ENCODE measurements around the gene TSPAN32.

TSPAN32 gene

GRCh38 chr11:2304506-2305139 lies 2.8 kb downstream of the TSPAN32 start:
- DNase-seq: no peak

GRCh38 chr11:2305140-2305778 lies 3.4 kb downstream of the TSPAN32 start:
- peak; percentile 76 for DNase-seq

DNA sequence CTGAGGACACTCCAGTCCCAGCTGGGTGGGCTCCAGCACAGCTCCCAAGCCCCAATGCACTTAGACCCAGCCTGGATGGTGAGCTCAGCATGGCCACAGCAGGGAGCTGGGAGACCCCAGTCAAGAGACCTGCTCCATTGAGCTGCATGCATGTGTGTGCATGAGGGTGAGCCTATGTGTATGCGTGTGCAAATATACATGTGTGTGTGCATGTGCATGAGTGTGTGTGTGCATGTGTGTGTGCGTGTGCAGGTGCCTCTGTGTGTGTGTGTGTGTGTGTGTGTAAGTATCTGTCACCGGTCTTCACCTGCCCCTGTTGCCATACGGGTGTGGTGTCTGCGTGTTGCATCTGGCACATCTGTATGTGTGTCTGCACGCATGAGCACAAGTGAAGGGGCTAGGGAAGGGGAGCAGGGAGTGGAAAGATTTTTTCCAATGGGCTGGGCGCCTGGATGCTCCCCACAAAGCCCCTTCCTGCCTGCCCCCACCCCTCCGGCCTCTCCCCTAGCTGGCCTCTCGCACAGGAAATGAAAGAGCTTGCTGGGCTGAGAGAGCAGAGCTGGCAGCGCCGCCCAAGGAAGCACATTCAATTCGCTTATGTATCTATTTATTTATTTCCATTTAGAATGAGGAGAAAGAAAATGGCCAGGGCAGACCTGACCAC lies 4.1 kb downstream of the TSPAN32 start:
- DNase-seq: no peak

DNA sequence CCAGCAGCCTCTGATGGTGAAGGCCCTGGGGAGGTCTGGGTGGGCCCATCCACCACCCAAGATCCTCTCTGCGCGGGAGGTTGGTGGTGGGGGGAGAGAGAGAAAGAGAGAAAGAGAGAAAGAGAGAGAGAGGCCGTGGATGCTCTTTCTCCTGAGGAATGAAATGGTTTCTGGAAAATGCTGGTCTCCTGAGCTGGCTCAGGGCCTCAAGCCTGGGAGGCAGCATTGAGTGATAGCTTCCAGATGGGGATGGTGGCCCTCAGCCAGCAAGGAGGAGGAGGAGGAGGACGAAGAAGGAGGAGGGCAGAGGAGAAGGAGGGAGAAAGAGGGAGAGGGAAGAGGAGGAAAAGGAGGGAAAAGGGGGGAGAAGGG lies 4.6 kb downstream of the TSPAN32 start:
- DNase-seq: no peak

- no peak for DNase-seq
Observed at GRCh38 chr11:2306877-2307500, 5.2 kb downstream of the TSPAN32 start.

DNA sequence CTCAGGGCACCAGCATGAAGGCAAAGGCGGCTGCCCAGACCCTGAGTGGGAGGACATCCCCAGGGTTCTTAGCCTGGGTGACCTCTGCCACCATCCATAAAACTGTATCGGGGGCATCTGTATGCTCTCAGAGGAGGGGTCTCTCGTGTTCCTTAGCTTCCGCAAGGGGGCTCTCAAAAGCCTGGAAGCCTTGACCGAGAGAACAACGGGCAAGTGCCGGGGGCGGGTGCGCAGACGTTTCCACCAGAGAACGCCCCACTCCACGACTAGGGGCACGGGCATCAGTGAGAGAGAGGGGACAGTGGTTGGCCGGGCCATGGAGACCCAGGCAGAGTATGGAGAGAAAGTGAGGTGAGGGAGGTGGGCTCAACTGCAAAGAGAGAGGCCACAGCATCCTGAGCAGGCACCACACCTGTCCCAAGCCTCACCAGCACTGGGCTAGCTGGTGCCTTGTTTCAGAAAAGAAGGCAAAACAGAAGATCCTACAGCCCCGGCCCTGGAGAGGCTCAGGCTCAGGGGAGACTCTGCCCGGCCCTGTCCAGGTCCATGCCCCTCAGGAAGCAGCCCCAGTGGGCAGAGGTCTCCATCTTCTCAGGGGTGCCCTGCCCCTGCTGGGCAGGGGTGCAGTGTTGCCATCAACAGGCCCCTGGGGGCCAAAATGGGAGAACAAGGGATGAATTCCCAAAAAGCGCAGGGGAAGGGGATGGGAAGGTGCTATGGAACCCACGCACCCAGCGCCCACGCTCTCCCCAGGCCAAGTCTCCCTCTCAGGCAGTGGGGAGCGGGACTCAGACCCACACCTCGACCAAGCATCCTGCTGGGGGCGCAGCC lies 5.9 kb downstream of the TSPAN32 start:
- no peak for DNase-seq

GRCh38 chr11:2308713-2309112 lies 6.9 kb downstream of the TSPAN32 start:
- no peak for DNase-seq

GRCh38 chr11:2309251-2310072 lies 7.6 kb downstream of the TSPAN32 start:
- no peak for DNase-seq

GRCh38 chr11:2310073-2310785 lies 8.4 kb downstream of the TSPAN32 start:
- no peak for DNase-seq

DNA sequence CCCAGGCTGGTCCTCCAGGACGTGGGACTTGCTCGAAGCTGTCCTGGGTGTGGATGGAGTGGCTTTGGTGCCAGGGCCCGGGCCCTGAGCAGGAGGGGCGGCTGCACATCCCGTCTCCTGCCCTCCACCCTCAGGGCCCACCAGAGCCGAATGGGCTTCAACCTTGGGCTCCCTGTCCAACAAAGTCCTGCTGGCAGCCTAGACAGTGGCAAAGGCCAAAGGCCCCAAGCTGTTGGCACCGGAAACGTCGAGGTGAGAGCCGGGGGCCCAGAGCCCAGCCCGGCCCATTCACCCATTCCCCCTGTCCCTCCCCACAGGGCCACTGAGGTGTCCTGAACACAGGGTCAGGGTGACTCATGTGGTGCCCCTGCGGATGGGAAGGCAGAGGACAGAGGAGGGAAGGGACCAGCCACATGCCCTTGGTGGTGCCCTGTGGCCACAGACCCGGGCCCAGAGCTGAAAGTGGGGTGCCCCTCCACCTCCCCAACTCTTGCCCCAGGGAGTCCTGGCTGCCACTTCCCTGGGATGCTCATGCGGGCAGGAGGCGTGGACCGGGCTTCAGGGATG lies 9.1 kb downstream of the TSPAN32 start:
- DNase-seq: no peak

DNA sequence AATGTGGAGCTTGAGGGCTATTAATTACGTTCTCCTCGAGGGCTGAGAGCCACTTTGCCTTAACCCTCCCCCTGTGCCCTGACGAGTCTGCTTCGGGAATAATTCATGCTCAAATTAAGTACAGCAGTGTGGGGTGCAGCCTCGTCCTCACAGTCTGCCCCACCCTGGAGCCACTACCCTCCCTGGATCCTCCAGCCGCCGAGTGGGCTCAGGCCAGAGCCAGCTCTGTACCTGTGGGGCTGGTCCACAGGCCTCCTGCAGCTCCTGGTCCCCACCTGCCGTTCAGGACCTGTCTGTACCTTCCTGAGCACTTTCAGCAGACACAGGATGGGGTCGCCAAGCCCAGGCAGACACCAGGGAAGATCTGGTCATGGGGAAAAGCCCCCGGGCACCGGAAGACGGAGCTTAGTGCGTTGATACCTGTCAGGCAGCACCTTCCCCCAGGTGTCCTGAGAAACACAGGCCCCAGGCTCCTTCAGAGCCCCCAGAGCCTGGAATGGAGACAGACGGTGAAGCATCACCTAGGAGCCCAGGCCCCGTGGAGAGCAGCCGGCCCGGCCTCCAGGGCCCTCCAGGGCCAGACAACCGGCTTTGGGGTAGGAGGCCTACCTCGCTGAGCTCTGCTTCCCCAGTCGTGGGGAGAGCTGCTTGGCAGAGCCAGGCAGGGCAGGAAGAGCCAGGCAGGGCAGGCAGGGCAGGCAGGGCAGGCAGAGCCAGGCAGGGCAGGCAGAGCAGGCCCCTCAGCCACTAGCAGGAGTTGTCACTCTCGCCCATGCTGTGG lies 9.7 kb downstream of the TSPAN32 start:
- DNase-seq: no peak

DNA sequence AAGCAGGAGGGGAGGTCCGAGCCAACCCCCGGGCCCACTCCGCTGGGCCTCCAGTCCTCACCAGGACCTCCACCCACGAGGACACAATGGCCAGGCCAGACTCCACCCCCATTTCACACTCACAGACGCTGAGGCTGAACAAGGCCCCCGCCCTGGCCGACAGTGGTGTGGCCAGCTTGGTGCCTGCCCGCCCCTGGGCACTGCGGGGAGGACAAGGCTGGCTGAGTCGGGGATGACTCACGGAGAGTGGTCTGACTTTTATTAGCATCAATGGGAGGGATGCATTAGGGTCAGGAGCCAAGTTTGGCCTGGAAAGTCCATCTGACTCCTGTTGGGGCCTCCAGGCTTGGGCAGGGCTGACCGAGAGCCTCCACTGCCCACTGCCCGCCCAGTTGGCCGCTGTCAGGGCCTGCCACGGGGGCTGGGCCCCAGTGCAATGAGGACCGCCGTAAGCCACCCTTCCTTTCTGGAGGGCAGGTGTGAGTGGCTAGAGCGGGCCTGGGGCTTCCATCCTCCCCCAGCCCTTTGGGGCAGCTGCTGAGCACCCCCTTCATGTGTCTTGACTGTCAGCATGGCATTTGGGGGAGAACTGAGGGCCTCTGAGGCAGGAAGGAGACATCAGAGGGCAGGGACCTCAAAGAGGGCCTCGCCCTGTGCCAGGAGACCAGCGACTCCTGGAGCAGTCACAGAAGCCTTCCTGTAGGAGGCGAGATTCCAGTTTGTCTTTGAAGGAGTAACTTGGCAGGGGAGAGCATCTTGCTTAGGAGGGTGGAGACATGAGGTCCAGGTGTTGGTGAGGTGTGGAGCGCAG lies 10.6 kb downstream of the TSPAN32 start:
- DNase-seq: no peak

DNA sequence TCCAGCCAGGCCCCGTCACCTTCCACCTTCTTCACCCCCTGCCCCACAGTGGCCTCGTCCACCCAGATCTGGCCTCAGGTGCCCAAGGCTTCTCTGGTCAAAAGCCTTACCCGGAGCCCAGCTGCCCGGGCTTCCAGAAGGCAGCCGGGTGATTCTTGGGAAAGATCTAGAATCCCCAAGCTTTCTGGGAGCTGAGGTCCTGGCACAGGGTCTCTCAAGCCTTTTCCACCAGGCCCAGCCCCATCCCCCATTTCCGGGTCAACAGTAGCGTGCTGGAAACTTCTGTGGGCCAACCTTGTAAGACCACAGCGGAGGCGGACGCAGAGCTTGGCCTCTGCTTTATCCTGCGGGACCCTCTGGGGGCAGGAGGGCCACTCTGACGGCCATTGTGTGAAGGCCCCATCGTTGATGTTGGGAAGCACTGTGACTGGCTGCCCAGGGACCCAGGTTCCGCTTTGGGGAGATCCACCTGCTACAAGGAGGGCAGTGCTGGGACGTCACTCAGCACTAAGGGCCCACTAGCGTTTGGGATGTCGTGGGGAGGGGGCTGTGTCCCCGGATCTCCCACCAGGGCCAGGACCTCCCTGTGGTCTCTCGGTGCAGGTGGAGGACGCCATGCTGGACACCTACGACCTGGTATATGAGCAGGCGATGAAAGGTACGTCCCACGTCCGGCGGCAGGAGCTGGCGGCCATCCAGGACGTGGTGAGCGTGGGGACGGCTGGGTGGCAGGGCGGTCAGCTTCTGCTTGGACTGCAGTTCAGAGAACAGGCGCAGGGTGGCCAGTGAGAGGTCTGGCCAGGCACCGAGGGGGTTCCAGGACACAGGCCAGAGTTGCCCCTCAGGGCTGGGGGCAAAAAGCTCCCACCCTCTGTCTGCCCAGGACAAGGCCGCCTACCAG lies 11.5 kb downstream of the TSPAN32 start:
- no peak for DNase-seq

DNA sequence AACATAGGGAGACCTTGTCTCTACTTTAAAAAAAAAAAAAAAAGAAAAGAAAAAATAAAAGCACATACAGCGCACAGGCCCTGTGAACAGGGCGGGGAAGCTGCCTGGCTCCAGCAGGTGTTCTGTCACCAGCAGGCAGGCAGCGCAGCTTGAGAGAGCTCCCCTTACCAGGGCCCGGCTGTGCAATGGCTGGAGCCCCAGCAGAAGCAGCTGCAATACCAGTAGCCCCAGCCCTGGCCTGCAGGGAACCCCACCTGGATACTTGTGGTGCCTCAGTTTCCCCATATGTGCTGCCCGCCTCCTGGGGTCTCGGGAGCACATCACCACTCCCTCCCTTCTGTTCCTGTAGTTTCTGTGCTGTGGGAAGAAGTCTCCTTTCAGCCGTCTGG lies 12.3 kb downstream of the TSPAN32 start:
- no peak for DNase-seq

DNA sequence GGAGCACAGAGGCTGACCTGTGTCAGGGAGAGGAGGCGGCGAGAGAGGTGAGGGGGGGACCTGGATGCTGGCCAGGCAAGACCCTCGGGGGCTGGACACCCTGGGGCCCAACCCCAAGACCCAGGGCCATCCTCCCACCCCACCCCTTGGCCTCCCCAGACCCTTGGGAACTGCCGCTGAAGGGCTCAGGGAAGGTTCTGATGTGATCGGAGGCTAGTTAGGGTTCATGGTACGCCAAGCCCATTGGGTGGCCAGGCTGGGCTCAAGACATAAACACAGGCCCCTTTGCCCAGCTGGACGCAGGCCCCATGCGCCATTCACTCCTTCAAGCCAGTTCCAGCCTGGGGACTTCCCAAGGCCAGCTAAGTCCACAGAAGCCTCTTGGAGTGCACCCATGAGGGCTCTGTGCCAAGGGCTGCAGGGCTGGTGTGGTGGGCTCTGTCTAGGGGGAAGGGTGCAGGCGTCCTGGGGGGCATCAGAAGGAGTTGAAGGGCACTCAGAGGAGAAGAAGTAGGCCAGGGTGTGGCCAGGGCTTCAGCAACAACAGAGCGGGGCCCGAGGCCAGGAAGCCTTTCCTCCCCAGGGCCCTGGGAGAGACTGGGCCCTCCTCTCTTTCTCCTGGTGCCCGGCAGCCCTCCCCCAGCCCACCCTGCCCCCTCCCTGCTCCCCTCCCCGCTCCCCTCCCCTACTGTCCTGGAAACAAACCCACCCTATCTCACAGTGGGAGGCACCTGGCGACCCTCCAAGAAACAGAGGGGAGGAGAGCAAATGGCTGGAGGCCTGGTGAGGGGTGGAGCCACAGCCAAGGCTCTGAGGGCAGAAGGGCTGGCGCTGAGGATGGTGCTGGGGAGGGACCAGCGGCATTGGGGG lies 12.9 kb downstream of the TSPAN32 start:
- DNase-seq: no peak

- DNase-seq: no peak
Observed at GRCh38 chr11:2315395-2316168, 13.8 kb downstream of the TSPAN32 start.
